GM12878 (cell line): Measurements from ENCODE around the gene VIPR2. TPM values are rescaled to one million over a fixed set of nuclear protein-coding genes. Genes with fewer than 3 reads are reported as not detected.

Experiments
- ATAC-seq: fragments of 200-7000 bp; cut with Tn5 transposase; 3 replicates; pipeline ENCODE4 v1.9.1; 2020; ENCODE audit warnings: mild to moderate bottlenecking, moderate library complexity
- BruUV-seq: library from RNA; stranded (reverse); fragments of 400-500 nt; replicated peaks from 2 replicates; lab custom pipeline; 2021; lab: Mats Ljungman, UMichigan
- CTCF ChIA-PET: fragments of 300-600 bp; sonication (Branson Sonifier 250); formaldehyde crosslinking; extraction: SDS; loops from one replicate; lab custom pipeline; 2021; ENCODE audit warnings: inconsistent platforms; lab: Yijun Ruan, JAX
- POLR2A ChIA-PET: fragments of 350-600 bp; formaldehyde crosslinking; extraction: SDS; loops from one replicate; lab custom pipeline; 2021; ENCODE audit warnings: inconsistent platforms; lab: Charles Lee
- RAD21 ChIA-PET: fragments of 300-600 bp; sonication (Branson Sonifier 250); formaldehyde crosslinking; loops from one replicate; lab custom pipeline; 2023; ENCODE audit warnings: antibody characterized with exemption; ENCODE audit not compliant: unreplicated experiment; lab: Charles Lee
- SMC1A ChIA-PET: fragments of 300-600 bp; sonication (Branson Sonifier 250); formaldehyde crosslinking; loops from one replicate; lab custom pipeline; 2023; ENCODE audit not compliant: unreplicated experiment, uncharacterized antibody; lab: Charles Lee
- DNase-seq: peaks from one replicate; pipeline ENCODE4 v3.0.0-alpha.2; 2011; ENCODE audit warnings: low read depth, low spot score
- FAIRE-seq: peaks from 3 replicates; lab custom pipeline; 2011; peaks lifted over from hg19 to GRCh38; lab: Jason Lieb, UNC
- H2AFZ ChIP-seq: 2 replicates; pipeline ENCODE4 v1.6.0; 2011; ENCODE audit warnings: low read depth, low read length, control low read depth; ENCODE audit not compliant: control insufficient read depth
- H3K27ac ChIP-seq: 2 replicates; pipeline ENCODE4 v1.5.1; 2011; ENCODE audit warnings: control low read depth; ENCODE audit not compliant: control insufficient read depth, insufficient read depth
- H3K27me3 ChIP-seq, 2 experiments: replicated peaks in 1 of 2; 2 replicates each; pipeline versions ENCODE4 v1.6.0 to v1.6.1; 2011; ENCODE audit warnings: low read length in 1 of 2; ENCODE audit not compliant: control insufficient read depth in 2 of 2, insufficient read depth in 2 of 2
- H3K36me3 ChIP-seq, 2 experiments: 2 replicates each; pipeline ENCODE4 v1.5.1; 2011; ENCODE audit warnings: low read length in 1 of 2; ENCODE audit not compliant: control insufficient read depth in 2 of 2, insufficient read depth in 2 of 2
- H3K4me1 ChIP-seq: 2 replicates; pipeline ENCODE4 v1.6.1; 2011; ENCODE audit warnings: mild to moderate bottlenecking, low read length, moderate library complexity, mixed read lengths; ENCODE audit not compliant: control insufficient read depth, insufficient read depth
- H3K4me2 ChIP-seq: 2 replicates; pipeline ENCODE4 v1.6.0; 2011; ENCODE audit warnings: control low read depth; ENCODE audit not compliant: control insufficient read depth, insufficient read depth
- H3K4me3 ChIP-seq: fragments of 200-600 bp; sonication (generic); 2 replicates; pipeline ENCODE4 v1.5.1; 2016
- H3K79me2 ChIP-seq: 2 replicates; pipeline ENCODE4 v1.6.0; 2011; ENCODE audit warnings: low read length; ENCODE audit not compliant: control insufficient read depth, insufficient read depth
- H3K9ac ChIP-seq: 2 replicates; pipeline ENCODE4 v1.8.0; 2011; ENCODE audit warnings: low read length, control low read depth, mixed read lengths; ENCODE audit not compliant: control insufficient read depth, insufficient read depth
- H3K9me3 ChIP-seq: replicated peaks from 3 replicates; pipeline ENCODE4 v1.5.1; 2011; ENCODE audit warnings: mild to moderate bottlenecking, low read length; ENCODE audit not compliant: control insufficient read depth, insufficient read depth
- H4K20me1 ChIP-seq: 2 replicates; pipeline ENCODE4 v1.6.0; 2011; ENCODE audit not compliant: control insufficient read depth, insufficient read depth
- DPF2 ChIP-seq: fragments of 450-650 bp; IDR thresholded peaks from 2 replicates; pipeline ENCODE4 v1.6.1; 2017; ENCODE audit warnings: mild to moderate bottlenecking
- HDGF ChIP-seq: fragments of 450-650 bp; IDR thresholded peaks from 2 replicates; pipeline ENCODE4 v1.6.1; 2016; ENCODE audit warnings: antibody characterized with exemption
- IRF4 ChIP-seq: IDR thresholded peaks from 2 replicates; pipeline ENCODE4 v1.6.1; 2011; ENCODE audit warnings: low read depth, low read length
- RB1 ChIP-seq: fragments of 450-650 bp; formaldehyde crosslinking; IDR thresholded peaks from 2 replicates; pipeline ENCODE4 v1.6.1; 2017; ENCODE audit warnings: mild to moderate bottlenecking, borderline replicate concordance
- ZNF384 ChIP-seq: IDR thresholded peaks from 2 replicates; pipeline ENCODE4 v1.6.1; 2012; ENCODE audit warnings: low read depth, mild to moderate bottlenecking, low read length, improper control_type of control experiment, borderline replicate concordance
- in situ Hi-C: fragments of 300-500 bp; cut with MboI; formaldehyde crosslinking; loops from 9 replicates; pipeline ENCODE4 v1.14.3; 2018; ENCODE audit warnings: mixed read lengths
- intact Hi-C: fragments of 100-400 bp; cut with micrococcal nuclease; formaldehyde crosslinking; loops from one replicate; pipeline ENCODE4 v1.14.2; 2022; ENCODE audit not compliant: unreplicated experiment
- polyA plus RNA-seq, 11 experiments: library from polyadenylated mRNA; depleted of rRNA in 4 of 11; unstranded in 6 of 11; stranded (reverse) in 5 of 11; fragments of >200 nt; fragmentation: Nextera tagmentation in 4 of 11; fragmentation: Illumina TruSeq in 1 of 11; extraction: Ambion mirVana in 4 of 11; extraction: Trizol in 1 of 11; gene quantifications; 1 replicate in 1 of 11; 2 replicates in 10 of 11; pipeline versions ENCODE4 v1.2.1 to v1.2.3, GENCODE V29; 2011 to 2016; ENCODE audit warnings: inconsistent platforms in 2 of 11, missing spikeins in 2 of 11, low read depth in 1 of 11
- total RNA-seq, 4 experiments: library from RNA; depleted of rRNA in 3 of 4; stranded (reverse); fragments of >200 nt in 3 of 4; fragmentation: Illumina TruSeq in 1 of 4; extraction: Trizol in 1 of 4; gene quantifications; 2 replicates each; pipeline versions ENCODE4 v1.2.1 to v1.2.3, GENCODE V29; 2013 to 2021
- TF ChIP-seq, protein P1 (sequence below): fragments of 450-650 bp; formaldehyde crosslinking; IDR thresholded peaks from 2 replicates; pipeline ENCODE4 v1.4.0; 2022; ENCODE audit warnings: mild to moderate bottlenecking, moderate library complexity

Gene VIPR2
- total and polyA plus RNA-seq, 10 of the 15 experiments (the other 5 are each of a cell fraction or from before 2014, with no cell fraction given) = not detected

DNA sequence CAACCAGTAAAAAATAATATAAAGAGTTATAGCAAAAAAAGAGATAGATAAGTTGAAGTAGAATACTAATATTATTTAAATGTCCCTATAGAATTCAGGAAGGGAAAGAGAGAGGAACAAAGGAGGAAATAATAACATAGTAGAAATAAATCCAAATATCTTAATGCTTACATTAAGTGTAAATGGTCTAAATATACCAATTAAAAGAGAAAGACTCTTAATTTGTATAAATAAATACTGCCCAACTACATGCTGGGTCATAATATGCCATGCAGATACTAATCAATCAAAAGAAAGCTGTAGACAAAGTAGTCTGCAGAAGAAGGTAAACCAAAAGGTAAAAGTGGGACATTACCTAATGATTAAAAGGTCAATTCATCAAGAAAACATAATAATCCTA, 43.3 kb upstream of the VIPR2 start:
- no peak for ATAC-seq
- RAD21 ChIA-PET = no interaction called here
- Histone ChIP-seq H4K20me1 (no peaks in the 10 kb centered on the region), H3K79me2 (no peaks in the 10 kb centered on the region), H3K27me3 (no peaks in the 10 kb centered on the region), H2AFZ (no peak overlapping the region), H3K9ac (no peak overlapping the region), H3K4me2 (no peak overlapping the region), H3K27ac (no peak overlapping the region), H3K4me1 (no peaks in the 10 kb centered on the region), H3K36me3 (no peaks in the 10 kb centered on the region), H3K9me3 (no peaks in the 10 kb centered on the region), H3K4me3 (no peak overlapping the region)
- POLR2A ChIA-PET = no interaction called here
- CTCF ChIA-PET = interaction anchor here (2.1 kb wide), 1 partner anchor 11 kb away, joined by 4 read pairs; no protein-coding TSS in a partner anchor
- no peak for FAIRE-seq
- no peak for TF ChIP-seq ZNF384
- TF ChIP-seq HDGF = no peak
- TF ChIP-seq, protein P1, sequence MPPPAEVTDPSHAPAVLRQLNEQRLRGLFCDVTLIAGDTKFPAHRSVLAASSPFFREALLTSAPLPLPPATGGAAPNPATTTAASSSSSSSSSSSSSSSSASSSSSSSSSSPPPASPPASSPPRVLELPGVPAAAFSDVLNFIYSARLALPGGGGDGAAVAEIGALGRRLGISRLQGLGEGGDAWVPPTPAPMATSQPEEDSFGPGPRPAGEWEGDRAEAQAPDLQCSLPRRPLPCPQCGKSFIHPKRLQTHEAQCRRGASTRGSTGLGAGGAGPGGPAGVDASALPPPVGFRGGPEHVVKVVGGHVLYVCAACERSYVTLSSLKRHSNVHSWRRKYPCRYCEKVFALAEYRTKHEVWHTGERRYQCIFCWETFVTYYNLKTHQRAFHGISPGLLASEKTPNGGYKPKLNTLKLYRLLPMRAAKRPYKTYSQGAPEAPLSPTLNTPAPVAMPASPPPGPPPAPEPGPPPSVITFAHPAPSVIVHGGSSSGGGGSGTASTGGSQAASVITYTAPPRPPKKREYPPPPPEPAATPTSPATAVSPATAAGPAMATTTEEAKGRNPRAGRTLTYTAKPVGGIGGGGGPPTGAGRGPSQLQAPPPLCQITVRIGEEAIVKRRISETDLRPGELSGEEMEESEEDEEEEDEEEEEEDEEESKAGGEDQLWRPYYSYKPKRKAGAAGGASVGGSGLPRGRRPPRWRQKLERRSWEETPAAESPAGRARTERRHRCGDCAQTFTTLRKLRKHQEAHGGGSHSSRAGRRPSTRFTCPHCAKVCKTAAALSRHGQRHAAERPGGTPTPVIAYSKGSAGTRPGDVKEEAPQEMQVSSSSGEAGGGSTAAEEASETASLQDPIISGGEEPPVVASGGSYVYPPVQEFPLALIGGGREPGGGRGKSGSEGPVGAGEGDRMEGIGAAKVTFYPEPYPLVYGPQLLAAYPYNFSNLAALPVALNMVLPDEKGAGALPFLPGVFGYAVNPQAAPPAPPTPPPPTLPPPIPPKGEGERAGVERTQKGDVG (CRISPR knock-in tag) = no peak
- TF ChIP-seq RB1 = no peak
- TF ChIP-seq IRF4 = no peak
- no peak for TF ChIP-seq DPF2
- SMC1A ChIA-PET = no interaction called here
- no peak for DNase-seq
- in situ Hi-C loops (no loop called here), intact Hi-C loops (no loop called here)
- no TSS peak for BruUV-seq
